HepG2 (cell line): Measurements from ENCODE around the gene PNKD. TPM values are rescaled to one million over a fixed set of nuclear protein-coding genes. Genes with fewer than 3 reads are reported as not detected.

ENCODE experiments used
- AGO1 ChIP-seq: fragments of 200-400 bp; formaldehyde crosslinking; IDR thresholded peaks from 2 replicates; pipeline ENCODE4 v1.6.1; 2017; ENCODE audit warnings: mild to moderate bottlenecking, low read depth, low read length, moderate library complexity; ENCODE audit not compliant: poor library complexity, severe bottlenecking
- CTCF ChIP-seq: sonication (generic); formaldehyde crosslinking; IDR thresholded peaks from 2 replicates; pipeline ENCODE4 v1.5.0; 2020; ENCODE audit warnings: mild to moderate bottlenecking, missing genetic modification reagents, moderate library complexity
- DNMT3B ChIP-seq: conservative IDR thresholded peaks from 2 replicates; pipeline ENCODE4 v1.6.1; 2016; ENCODE audit warnings: missing biosample characterization, control low read depth
- GLMP ChIP-seq: sonication (generic); formaldehyde crosslinking; IDR thresholded peaks from 2 replicates; pipeline ENCODE4 v1.9.0; 2021; ENCODE audit warnings: missing genetic modification reagents, mild to moderate bottlenecking, borderline replicate concordance
- MNT ChIP-seq: fragments of 450-650 bp; IDR thresholded peaks from 2 replicates; pipeline ENCODE4 v1.6.1; 2016
- NFYC ChIP-seq: IDR thresholded peaks from 2 replicates; pipeline ENCODE4 v1.6.1; 2016; ENCODE audit warnings: missing genetic modification reagents, missing compliant biosample characterization
- NRL ChIP-seq: sonication (generic); formaldehyde crosslinking; IDR thresholded peaks from 2 replicates; pipeline ENCODE4 v1.5.0; 2020; ENCODE audit warnings: missing genetic modification reagents, mild to moderate bottlenecking, moderate library complexity, borderline replicate concordance
- PRDM10 ChIP-seq: sonication (generic); formaldehyde crosslinking; IDR thresholded peaks from 2 replicates; pipeline ENCODE4 v1.4.0; 2020; ENCODE audit warnings: low read depth, missing genetic modification reagents
- RCOR2 ChIP-seq: IDR thresholded peaks from 2 replicates; pipeline ENCODE4 v1.6.1; 2016; ENCODE audit warnings: missing biosample characterization, missing genetic modification reagents
- ZBTB34 ChIP-seq: sonication (generic); formaldehyde crosslinking; IDR thresholded peaks from 2 replicates; pipeline ENCODE4 v1.8.0; 2022; ENCODE audit warnings: mild to moderate bottlenecking, missing genetic modification reagents
- ZBTB38 ChIP-seq: sonication (generic); formaldehyde crosslinking; IDR thresholded peaks from 2 replicates; pipeline ENCODE4 v1.5.1; 2020; ENCODE audit warnings: mild to moderate bottlenecking, missing genetic modification reagents
- ZMYM4 ChIP-seq: sonication (generic); formaldehyde crosslinking; IDR thresholded peaks from 2 replicates; pipeline ENCODE4 v1.8.1; 2023; ENCODE audit warnings: mild to moderate bottlenecking, missing genetic modification reagents
- ZNF468 ChIP-seq: sonication (generic); formaldehyde crosslinking; IDR thresholded peaks from 2 replicates; pipeline ENCODE4 v1.8.0; 2022; ENCODE audit warnings: mild to moderate bottlenecking, moderate library complexity, missing genetic modification reagents
- ZNF503 ChIP-seq: sonication (generic); formaldehyde crosslinking; IDR thresholded peaks from 2 replicates; pipeline ENCODE4 v1.4.0; 2020; ENCODE audit warnings: missing genetic modification reagents
- ZNF550 ChIP-seq: sonication (generic); formaldehyde crosslinking; IDR thresholded peaks from 2 replicates; pipeline ENCODE4 v1.4.0; 2020; ENCODE audit warnings: mild to moderate bottlenecking, missing genetic modification reagents, borderline replicate concordance
- ZNF644 ChIP-seq: IDR thresholded peaks from 2 replicates; pipeline ENCODE4 v1.6.1; 2016; ENCODE audit warnings: low read depth
- ZSCAN25 ChIP-seq: sonication (generic); formaldehyde crosslinking; IDR thresholded peaks from 2 replicates; pipeline ENCODE4 v1.8.0; 2022; ENCODE audit warnings: mild to moderate bottlenecking, missing genetic modification reagents
- polyA plus RNA-seq, 8 experiments: library from polyadenylated mRNA; depleted of rRNA in 3 of 8; stranded (reverse) in 7 of 8; unstranded in 1 of 8; fragments of >200 nt; fragmentation: Illumina TruSeq in 4 of 8; extraction: Trizol in 4 of 8; gene quantifications; 2 replicates each; pipeline versions ENCODE4 v1.2.1 to v1.2.3, GENCODE V29; 2011 to 2016; ENCODE audit warnings: low read depth in 4 of 8, missing spikeins in 1 of 8, mixed read lengths in 1 of 8; ENCODE audit not compliant: insufficient read depth in 1 of 8
- total RNA-seq, 5 experiments: library from RNA; depleted of rRNA; stranded (reverse); fragments of >200 nt; fragmentation: Illumina TruSeq; extraction: Trizol; gene quantifications; 2 replicates each; pipeline ENCODE4 v1.2.3, GENCODE V29; 2016; ENCODE audit warnings: low read depth in 1 of 5
- TF ChIP-seq, protein P1 (sequence below): sonication (generic); formaldehyde crosslinking; IDR thresholded peaks from 2 replicates; pipeline ENCODE4 v1.5.1; 2020; ENCODE audit warnings: missing genetic modification reagents, mild to moderate bottlenecking, borderline replicate concordance

The PNKD gene
- total and polyA plus RNA-seq, 2 of the 13 experiments (the other 11 are each of a cell fraction or from before 2014, with no cell fraction given) = 55.9 to 80.4 TPM

DNA sequence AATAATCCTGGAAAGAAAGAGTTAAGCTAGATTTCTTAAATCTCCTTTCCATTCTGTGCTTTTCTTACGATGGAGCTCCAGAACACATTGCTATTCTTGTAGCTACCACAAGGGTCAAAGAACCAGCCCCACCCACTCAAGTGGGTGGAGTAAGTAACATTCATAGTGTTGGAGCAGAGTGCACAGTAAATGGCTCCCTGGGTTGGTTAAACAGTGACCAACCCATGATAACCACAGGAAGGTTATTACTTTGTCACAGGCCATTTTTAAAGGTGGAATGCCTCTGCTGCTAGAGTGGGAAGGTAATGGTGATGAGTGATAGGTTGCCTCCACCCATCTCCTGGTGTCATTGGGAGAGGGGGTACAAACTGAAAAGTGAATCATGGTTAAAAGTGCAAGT, 39.4 kb upstream of the PNKD start (continued):
- TF ChIP-seq CTCF (CRISPR knock-in tag) = peak; percentile 26; the same call in 1 of the 2 replicates
- TF ChIP-seq ZBTB38 (CRISPR knock-in tag) = no peak
- TF ChIP-seq ZBTB34 (CRISPR knock-in tag) = peak; percentile 52; the same call in 1 of the 2 replicates
- TF ChIP-seq, protein P1, sequence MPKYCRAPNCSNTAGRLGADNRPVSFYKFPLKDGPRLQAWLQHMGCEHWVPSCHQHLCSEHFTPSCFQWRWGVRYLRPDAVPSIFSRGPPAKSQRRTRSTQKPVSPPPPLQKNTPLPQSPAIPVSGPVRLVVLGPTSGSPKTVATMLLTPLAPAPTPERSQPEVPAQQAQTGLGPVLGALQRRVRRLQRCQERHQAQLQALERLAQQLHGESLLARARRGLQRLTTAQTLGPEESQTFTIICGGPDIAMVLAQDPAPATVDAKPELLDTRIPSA = no peak
- TF ChIP-seq ZNF503 (CRISPR knock-in tag) = no peak
- TF ChIP-seq RCOR2 (CRISPR knock-in tag) = no peak
- no peak for TF ChIP-seq GLMP (CRISPR knock-in tag)
- peak; percentile 81 for TF ChIP-seq ZNF644 (CRISPR knock-in tag)
- 0 out of 2 replicates have a peak, but pooled peaks have one; percentile 23 for TF ChIP-seq ZMYM4 (CRISPR knock-in tag)
- no peak for TF ChIP-seq ZSCAN25
- TF ChIP-seq AGO1 = no peak
- no peak for TF ChIP-seq MNT
- no peak for TF ChIP-seq PRDM10
- no peak for TF ChIP-seq DNMT3B (CRISPR knock-in tag)
- no peak for TF ChIP-seq ZNF550 (CRISPR knock-in tag)
- TF ChIP-seq NRL (CRISPR knock-in tag) = no peak
- no peak for TF ChIP-seq NFYC (CRISPR knock-in tag)
- no peak for TF ChIP-seq ZNF468 (CRISPR knock-in tag)
